Vagina (tissue), 2 donors: Measurements from ENCODE around the gene A4GALT. TPM values are rescaled to one million over a fixed set of nuclear protein-coding genes. Genes with fewer than 3 reads are reported as not detected.
"Not testable (repeated sequence)": the region's sequence is repeated elsewhere in the genome, so short reads cannot be mapped to it uniquely, and the experiment has no call there.

ENCODE experiments used
- DNase-seq, 2 donors: peaks; one replicate each; pipeline ENCODE4 v3.0.0-alpha.2; 2017; ENCODE audit errors: extremely low spot score in 2 of 2
- H3K27ac ChIP-seq: fragments of 200-600 bp; sonication (generic); one replicate; pipeline ENCODE4 v1.5.1; 2019
- H3K27me3 ChIP-seq: fragments of 200-600 bp; sonication (generic); one replicate; pipeline ENCODE4 v1.5.1; 2019
- H3K36me3 ChIP-seq, 2 donors: fragments of 200-600 bp; sonication (generic); one replicate each; pipeline ENCODE4 v1.5.1; 2017 to 2019
- H3K4me1 ChIP-seq: fragments of 200-600 bp; sonication (generic); one replicate; pipeline ENCODE4 v1.5.1; 2019
- H3K4me3 ChIP-seq, 2 donors: fragments of 200-600 bp; sonication (generic); 1 replicate in 1 of 2; 2 replicates in 1 of 2; pipeline ENCODE4 v1.5.1; 2016 to 2019
- H3K9me3 ChIP-seq: fragments of 200-600 bp; sonication (generic); one replicate; pipeline ENCODE4 v1.5.1; 2019
- POLR2A ChIP-seq, 2 donors: fragments of 450-650 bp; IDR thresholded peaks; one replicate each; pipeline ENCODE4 v1.6.1; 2017; ENCODE audit warnings: antibody characterized with exemption in 2 of 2, mild to moderate bottlenecking in 2 of 2, moderate library complexity in 2 of 2
- POLR2AphosphoS5 ChIP-seq, 2 donors: sonication (generic); formaldehyde crosslinking; IDR thresholded peaks; one replicate each; pipeline ENCODE4 v1.9.0; 2017; ENCODE audit warnings: antibody characterized with exemption in 2 of 2, mild to moderate bottlenecking in 2 of 2, low read depth in 1 of 2; ENCODE audit not compliant: insufficient read depth in 1 of 2
- intact Hi-C: fragments of 100-400 bp; cut with DNase I; formaldehyde crosslinking; loops from one replicate; pipeline ENCODE4 v1.15.1; 2023
- total RNA-seq: library from RNA; depleted of rRNA; stranded (reverse); fragments of >200 nt; gene quantifications from one replicate; pipeline ENCODE4 v1.2.3, GENCODE V29; 2016
- TF ChIP-seq, protein P1 (sequence below), 3 experiments: fragments of 450-650 bp in 2 of 3; fragments of 200-600 bp in 1 of 3; sonication (generic) in 1 of 3; IDR thresholded peaks; one replicate each; pipeline ENCODE4 v1.5.1; 2017 to 2019; ENCODE audit warnings: antibody characterized with exemption in 3 of 3, mild to moderate bottlenecking in 2 of 3, moderate library complexity in 2 of 3

A4GALT gene
- total RNA-seq, 1 donor from 2014 or later, result 35.6 TPM

GRCh38 chr22:42680648-42681047, 40.0 kb downstream of the A4GALT start:
- TF ChIP-seq POLR2AphosphoS5 (IDR thresholded peaks at IDR 0.05; ENCODE audit: insufficient read depth in 1 of 2, low read depth in 1 of 2), result no peak
- TF ChIP-seq, protein P1, sequence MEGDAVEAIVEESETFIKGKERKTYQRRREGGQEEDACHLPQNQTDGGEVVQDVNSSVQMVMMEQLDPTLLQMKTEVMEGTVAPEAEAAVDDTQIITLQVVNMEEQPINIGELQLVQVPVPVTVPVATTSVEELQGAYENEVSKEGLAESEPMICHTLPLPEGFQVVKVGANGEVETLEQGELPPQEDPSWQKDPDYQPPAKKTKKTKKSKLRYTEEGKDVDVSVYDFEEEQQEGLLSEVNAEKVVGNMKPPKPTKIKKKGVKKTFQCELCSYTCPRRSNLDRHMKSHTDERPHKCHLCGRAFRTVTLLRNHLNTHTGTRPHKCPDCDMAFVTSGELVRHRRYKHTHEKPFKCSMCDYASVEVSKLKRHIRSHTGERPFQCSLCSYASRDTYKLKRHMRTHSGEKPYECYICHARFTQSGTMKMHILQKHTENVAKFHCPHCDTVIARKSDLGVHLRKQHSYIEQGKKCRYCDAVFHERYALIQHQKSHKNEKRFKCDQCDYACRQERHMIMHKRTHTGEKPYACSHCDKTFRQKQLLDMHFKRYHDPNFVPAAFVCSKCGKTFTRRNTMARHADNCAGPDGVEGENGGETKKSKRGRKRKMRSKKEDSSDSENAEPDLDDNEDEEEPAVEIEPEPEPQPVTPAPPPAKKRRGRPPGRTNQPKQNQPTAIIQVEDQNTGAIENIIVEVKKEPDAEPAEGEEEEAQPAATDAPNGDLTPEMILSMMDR (IDR thresholded peaks at IDR 0.05), result no peak
- TF ChIP-seq POLR2A (IDR thresholded peaks at IDR 0.05), result no peak
- Histone ChIP-seq H3K4me1 (peaks cover 77% of the 10 kb centered on the region), H3K36me3 (no peaks in the 10 kb centered on the region), H3K27me3 (no peaks in the 10 kb centered on the region), H3K27ac (peak overlapping the region; percentile 55), H3K9me3 (no peaks in the 10 kb centered on the region), H3K4me3 (no peak overlapping the region)
- DNase-seq, result no peak
- intact Hi-C loops, result no loop called here

DNA sequence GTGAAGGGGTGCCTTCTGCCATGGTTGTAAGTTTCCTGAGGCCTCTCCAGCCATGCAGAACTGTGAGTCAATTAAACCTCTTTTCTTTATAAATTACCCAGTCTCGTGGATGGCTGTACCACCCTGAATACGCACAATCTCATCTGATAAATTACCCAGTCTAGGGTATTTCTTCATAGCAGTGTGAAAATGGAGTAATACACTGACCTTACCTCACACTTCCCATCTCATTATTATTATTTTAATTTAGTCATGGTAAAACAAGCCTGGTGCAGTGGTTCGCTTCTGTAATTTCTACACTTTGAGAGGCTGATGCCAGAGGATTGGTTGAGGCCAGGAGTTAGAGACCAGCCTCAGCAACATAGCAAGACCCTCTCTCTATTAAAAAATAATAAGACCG, 41.0 kb downstream of the A4GALT start:
- no peak for DNase-seq
- peaks cover 77% of the 10 kb centered on the region for H3K4me1 ChIP-seq
- no peaks in the 10 kb centered on the region for H3K27me3 ChIP-seq
- H3K9me3 ChIP-seq, result no peaks in the 10 kb centered on the region
- no peaks in the 10 kb centered on the region for H3K36me3 ChIP-seq
- H3K27ac ChIP-seq, result peak overlapping the region; percentile 55
- H3K4me3 ChIP-seq, result no peak overlapping the region
- TF ChIP-seq POLR2AphosphoS5 (IDR thresholded peaks at IDR 0.05; ENCODE audit: insufficient read depth in 1 of 2, low read depth in 1 of 2), result no peak
- TF ChIP-seq POLR2A (IDR thresholded peaks at IDR 0.05), result no peak
- TF ChIP-seq, protein P1 (IDR thresholded peaks at IDR 0.05), result no peak
- intact Hi-C loops, result no loop called here

DNA sequence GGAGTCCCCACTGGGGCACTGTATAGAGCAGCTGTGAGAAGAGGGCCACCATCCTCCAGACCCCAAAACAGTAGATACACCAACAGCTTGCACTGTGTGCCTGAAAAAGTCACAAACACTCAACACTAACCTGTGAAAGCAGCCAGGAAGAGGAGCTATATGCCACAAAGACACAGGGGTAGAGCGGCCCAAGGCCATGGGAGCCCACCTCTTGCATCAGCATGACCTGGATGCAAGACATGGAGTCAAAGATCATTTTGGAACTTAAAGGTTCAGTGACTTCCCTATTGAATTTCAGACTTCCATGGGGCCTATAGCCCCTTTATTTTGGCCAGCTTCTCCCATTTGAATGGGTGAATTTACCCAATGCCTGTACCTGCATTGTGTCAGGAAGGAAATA, 41.8 kb downstream of the A4GALT start:
- Histone ChIP-seq H3K27me3 (no peaks in the 10 kb centered on the region), H3K4me3 (no peak overlapping the region), H3K27ac (peak overlapping the region; percentile 55), H3K9me3 (no peaks in the 10 kb centered on the region), H3K36me3 (no peaks in the 10 kb centered on the region), H3K4me1 (peaks cover 77% of the 10 kb centered on the region)
- intact Hi-C loops, result no loop called here
- DNase-seq, result no peak
- TF ChIP-seq, protein P1 (IDR thresholded peaks at IDR 0.05), result no peak
- no peak for TF ChIP-seq POLR2AphosphoS5 (IDR thresholded peaks at IDR 0.05; ENCODE audit: insufficient read depth in 1 of 2, low read depth in 1 of 2)
- TF ChIP-seq POLR2A (IDR thresholded peaks at IDR 0.05), result no peak

GRCh38 chr22:42677936-42678335, 42.7 kb downstream of the A4GALT start:
- H3K9me3 ChIP-seq, intact Hi-C loops, H3K4me3 ChIP-seq, H3K36me3 ChIP-seq, H3K27ac ChIP-seq, DNase-seq, H3K27me3 ChIP-seq: not testable (repeated sequence)
- H3K4me1 ChIP-seq, result peaks cover 73% of the 10 kb centered on the region

DNA sequence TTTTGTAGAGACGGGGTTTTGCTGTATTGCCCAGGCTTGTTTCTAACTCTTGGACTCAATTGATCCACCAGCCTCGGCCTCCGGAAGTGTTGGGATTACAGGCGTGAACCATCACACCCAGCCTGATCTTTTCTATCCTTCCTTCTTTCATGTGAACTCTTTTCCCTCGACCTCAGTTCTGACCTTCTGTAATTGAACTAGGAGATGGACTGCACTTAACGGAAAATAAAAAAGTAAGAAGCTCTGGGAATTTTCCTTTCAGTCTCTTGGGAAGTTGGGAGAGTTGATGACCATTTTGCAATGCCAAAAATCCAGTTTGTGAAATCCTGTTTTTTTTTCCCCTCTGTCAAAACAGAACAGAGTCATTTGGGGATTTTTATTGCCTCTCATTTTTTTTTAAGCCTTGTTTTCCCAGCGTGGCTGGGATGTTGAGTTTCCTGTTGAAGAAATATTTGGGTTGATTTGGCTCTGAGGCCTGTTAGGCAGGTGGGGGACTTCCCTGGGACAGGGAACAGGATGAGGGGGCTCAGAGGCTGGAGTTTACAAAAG, 44.5 kb downstream of the A4GALT start:
- TF ChIP-seq POLR2AphosphoS5 (IDR thresholded peaks at IDR 0.05; ENCODE audit: insufficient read depth in 1 of 2, low read depth in 1 of 2) (peak; percentile 27 to 91), POLR2A (IDR thresholded peaks at IDR 0.05) (no peak)
- TF ChIP-seq, protein P1 (IDR thresholded peaks at IDR 0.05), result no peak
- H3K27ac ChIP-seq, result peak overlapping the region; percentile 85
- H3K36me3 ChIP-seq, result no peaks in the 10 kb centered on the region
- no peak overlapping the region for H3K4me3 ChIP-seq
- peaks cover 64% of the 10 kb centered on the region for H3K4me1 ChIP-seq
- H3K9me3 ChIP-seq, result no peaks in the 10 kb centered on the region
- no peak for DNase-seq
- intact Hi-C loops, result no loop called here
- H3K27me3 ChIP-seq, result no peaks in the 10 kb centered on the region
